Right renal pelvis (tissue), 4 donors: ENCODE data around the gene RFK. TPM values are rescaled to one million over a fixed set of nuclear protein-coding genes. Genes with fewer than 3 reads are reported as not detected.

Experiments
- DNase-seq, 4 donors: peaks; one replicate each; pipeline ENCODE4 v3.0.0-alpha.2; 2013; ENCODE audit warnings: low read depth in 4 of 4, low spot score in 3 of 4, missing footprints in 1 of 4
- polyA plus RNA-seq, 4 donors: library from polyadenylated mRNA; unstranded; fragments of 120-200 nt; gene quantifications; one replicate each; pipeline ENCODE4 v1.2.1, GENCODE V29; 2013; ENCODE audit not compliant: insufficient read length in 4 of 4

The RFK gene
- polyA plus RNA-seq, 4 donors, result 26.5 to 39.6 (median 38.1) TPM

- no peak for DNase-seq
Measured at GRCh38 chr9:76336027-76336426, 58.2 kb downstream of the RFK start.

Other genes with a start within 250 kb of the RFK start
- gene GCNT1, start 64.8 kb upstream of the RFK start, polyA plus RNA-seq, result 1 to 10 TPM; 4.1 to 6.4 (median 5.3) TPM